Right lobe of liver (tissue), 4 donors: Measurements from ENCODE around the gene TMEM238.

Experiments used
- CTCF ChIP-seq, 4 donors: fragments of 200-600 bp in 3 of 4; fragments of 450-650 bp in 1 of 4; IDR thresholded peaks; one replicate each; pipeline versions ENCODE4 v1.5.1 to v1.8.0; 2016 to 2022; ENCODE audit warnings: antibody characterized with exemption in 4 of 4, mild to moderate bottlenecking in 2 of 4
- POLR2A ChIP-seq: fragments of 450-650 bp; IDR thresholded peaks from one replicate; pipeline ENCODE4 v1.6.1; 2017; ENCODE audit warnings: antibody characterized with exemption, mild to moderate bottlenecking
- donor health status: DM: no; HTN: no; CAD: no.
- donor health status: DM: no; HTN: no; CAD: no.
- donor health status: DM: no; HTN: yes; CAD: no.

DNA sequence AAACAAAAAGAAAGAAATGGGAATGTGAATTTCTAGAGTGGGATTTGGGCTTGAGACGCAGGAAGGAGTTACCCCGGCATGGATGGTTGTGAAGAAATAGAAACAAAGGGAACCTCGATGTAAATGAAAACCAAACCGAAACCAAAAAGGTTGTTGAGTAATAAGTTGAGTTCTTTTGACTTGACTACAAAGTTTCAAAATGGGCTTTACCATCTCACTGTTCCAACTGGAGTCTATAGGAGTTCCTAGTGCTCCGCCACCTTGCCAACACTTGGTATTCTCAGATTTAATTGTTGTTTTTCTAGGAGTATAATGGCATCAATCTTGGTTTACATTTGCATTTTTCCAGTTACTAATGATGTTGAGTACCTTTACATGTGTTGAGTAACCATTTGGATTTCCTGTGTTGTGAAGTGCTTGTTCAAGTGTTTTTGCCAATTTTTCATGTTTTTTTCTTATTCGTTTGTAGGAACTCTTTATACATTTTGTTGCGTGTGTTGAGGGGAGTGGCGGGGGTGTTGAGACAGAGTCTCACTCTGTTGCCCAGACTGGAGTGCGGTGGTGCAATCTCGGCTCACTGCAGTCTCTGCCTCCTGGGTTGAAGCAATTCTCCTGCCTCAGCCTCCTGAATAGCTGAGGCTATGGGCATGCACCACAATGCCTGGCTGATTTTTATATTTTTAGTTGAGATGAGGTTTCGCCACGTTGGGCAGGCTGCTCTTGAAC lies 14.3 kb upstream of the TMEM238 start:
- TF ChIP-seq CTCF (IDR thresholded peaks at IDR 0.05) (no peak), POLR2A (no peak)
